C1 segment of cervical spinal cord (tissue), 14 donors: Measurements from ENCODE around the gene VPS13D.

Experiments
- DNase-seq, 14 donors: peaks; one replicate each; lab custom pipeline; 2025; lab: John Stamatoyannopoulos, UW

VPS13D gene

DNA sequence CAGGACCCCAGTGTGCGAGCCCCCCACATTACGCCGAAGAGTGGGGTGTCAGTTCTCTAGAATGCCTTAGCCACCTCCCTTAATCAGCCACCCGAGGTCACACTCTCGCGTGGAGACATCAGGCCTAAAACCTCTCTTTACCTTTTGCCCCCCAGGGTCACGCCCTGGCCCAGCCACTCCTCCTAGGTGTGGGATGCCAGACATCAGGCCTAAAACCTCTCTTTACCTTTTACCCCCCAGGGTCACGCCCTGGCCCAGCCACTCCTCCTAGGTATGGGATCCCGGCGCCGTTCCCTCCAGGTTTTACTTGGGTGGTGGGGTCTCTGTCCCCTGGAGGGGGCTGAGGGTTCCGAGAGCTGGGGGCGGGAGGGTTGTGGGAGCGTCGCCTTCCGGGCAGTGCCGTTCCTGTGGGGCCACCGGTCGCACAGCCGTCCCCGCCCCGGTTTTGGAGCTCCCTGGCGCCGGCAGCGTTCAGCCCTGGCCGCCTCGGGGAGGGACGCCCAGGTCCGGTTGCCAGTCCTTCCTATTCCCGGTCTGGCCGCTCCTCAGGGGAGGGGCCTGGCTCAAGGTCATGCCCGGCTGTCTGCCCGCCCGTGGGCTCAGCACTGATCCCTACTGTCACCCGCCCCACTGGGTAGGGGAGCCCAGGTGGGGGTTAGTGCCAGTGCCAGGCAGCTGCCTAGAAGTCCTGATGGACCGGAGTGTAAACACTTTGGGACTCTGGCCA is 882 bp downstream of the VPS13D start:
- peak in 8 of 14 donors; percentile 5 to 63 (median 15) for DNase-seq

- DNase-seq, result no peak
These were observed 1.4 kb downstream of the VPS13D start for GRCh38 chr1:12231276-12231595.

DNA sequence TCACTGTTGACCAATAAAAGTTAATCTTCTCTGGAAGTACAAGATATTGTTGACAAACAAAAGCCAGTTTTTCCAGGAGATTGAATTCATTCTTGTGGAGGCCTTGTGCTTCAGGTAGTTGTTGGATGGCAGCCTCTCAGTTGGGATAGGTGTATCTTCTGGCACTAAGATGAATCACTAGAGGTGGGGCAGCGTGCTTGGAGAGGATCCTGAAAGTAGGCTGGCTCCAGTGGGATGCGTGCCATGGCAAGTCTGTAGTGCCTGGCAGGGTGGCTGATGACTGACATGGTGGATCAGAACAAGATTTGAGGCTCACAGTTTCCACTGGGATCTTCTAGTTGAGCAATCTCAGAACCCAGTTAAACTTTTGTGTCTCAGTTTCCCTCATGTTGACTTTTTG is 2.4 kb downstream of the VPS13D start:
- no peak for DNase-seq

GRCh38 chr1:12244078-12244477 is 14.2 kb downstream of the VPS13D start:
- no peak for DNase-seq

- DNase-seq, result no peak
These were observed 14.8 kb downstream of the VPS13D start for GRCh38 chr1:12244585-12244984.

DNA sequence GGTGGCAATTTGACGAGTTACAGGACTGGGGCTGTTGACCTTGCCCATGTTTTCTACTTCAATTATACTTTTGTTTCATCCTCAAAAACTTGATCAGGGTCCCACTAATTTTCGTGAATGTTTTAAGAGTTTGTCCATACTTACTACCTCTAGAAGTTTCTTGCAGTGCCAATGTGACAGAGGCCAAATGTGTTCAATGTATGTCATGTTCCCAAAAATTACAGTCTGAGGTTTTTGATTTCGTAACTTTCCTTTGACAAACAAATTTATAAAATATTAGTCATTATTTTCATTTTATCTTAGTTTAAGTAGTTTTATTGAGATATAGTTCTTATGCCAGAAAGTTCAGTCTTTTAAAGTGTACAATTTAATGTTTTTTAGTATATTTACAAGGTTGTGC is 15.3 kb downstream of the VPS13D start:
- DNase-seq, result no peak

- no peak for DNase-seq
These were observed 15.9 kb downstream of the VPS13D start for GRCh38 chr1:12245733-12246132.

DNA sequence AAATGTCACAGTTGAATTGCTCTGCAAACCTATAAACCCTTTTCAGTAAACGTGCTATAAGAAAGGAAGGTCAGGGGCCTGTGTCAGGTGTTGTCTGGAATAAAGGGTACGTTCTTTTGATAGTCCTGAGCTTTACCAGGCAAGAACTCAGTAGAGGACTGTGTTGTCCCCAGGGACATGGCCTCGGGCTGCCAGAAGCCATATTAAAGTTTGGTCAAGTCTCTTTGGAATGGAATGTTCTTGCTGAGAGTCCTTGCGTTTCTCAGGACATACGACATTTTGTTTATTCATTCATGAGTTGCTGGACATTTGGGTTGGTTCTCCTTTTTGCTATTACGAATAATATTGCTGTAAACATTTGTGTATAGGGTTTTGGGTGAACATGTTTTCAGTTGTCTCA is 16.8 kb downstream of the VPS13D start:
- DNase-seq, result no peak

GRCh38 chr1:12249181-12249580 is 19.4 kb downstream of the VPS13D start:
- DNase-seq, result no peak

DNA sequence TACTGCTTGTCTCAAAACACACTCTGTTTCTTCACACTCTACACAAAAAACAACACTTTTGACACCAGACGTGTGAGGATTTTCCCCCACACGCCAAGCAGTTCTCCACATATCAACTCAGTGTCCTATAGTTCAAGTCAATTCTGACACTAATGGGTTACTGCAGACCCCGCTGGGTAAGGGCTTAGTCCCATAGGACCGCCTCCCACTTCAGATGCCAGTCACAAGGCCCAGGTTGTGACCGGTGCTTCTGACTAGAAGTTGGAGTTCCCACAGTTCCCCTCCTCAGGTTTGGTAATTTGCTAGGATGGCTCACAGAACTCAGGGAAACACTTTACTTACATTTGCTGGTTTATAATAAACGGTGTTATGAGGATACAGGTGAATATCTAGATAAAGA is 19.9 kb downstream of the VPS13D start:
- DNase-seq, result no peak

DNA sequence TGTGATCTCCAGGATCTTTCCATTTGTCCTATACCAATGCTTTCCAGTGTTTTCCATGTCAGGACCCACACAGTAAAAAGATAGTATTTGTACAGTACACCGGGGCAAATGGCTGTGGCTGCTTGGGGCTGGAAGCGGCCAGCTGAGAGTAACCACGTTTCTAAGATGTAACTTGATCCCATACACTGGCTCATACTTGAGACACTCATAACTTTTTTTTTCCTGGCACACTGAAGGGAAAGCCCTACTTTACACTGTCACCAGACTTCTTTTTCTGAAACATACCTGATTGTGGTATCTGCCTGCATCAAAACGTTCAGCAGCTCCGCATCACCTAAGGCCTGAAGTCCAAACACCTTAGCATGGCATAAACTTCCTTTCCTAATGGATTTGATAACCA is 21.6 kb downstream of the VPS13D start:
- no peak for DNase-seq

- DNase-seq, result no peak
These were observed 26.1 kb downstream of the VPS13D start for GRCh38 chr1:12255913-12256312.

DNA sequence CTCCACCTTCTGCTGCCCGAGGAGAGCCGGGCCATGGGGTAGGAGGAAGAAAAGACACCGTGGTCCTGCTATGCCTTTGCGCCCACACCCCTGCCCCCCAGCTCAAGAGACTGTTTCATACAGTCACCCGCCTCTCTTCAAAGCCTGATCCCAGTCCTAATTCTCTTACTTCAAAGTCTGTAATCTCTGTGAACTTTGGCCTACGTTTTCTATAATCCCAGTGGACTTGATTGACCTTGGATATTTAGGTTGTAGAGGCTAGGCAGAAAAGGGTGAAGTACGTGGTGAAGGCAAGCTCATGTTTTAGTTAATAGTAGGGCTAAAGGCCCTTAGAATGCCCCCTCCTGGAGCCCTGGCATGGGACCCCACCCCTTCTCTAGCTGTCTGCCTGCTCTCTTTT is 28.4 kb downstream of the VPS13D start:
- DNase-seq, result no peak

- DNase-seq, result no peak
These were observed 39.5 kb downstream of the VPS13D start for GRCh38 chr1:12269351-12269750.

- no peak for DNase-seq
These were observed 41.2 kb downstream of the VPS13D start for GRCh38 chr1:12271033-12271432.

GRCh38 chr1:12272770-12273169 is 42.9 kb downstream of the VPS13D start:
- DNase-seq, result no peak

- peak in 1 of 14 donors; percentile 2 for DNase-seq
These were observed 45.5 kb downstream of the VPS13D start for GRCh38 chr1:12275370-12275769.

- no peak for DNase-seq
These were observed 46.4 kb downstream of the VPS13D start for GRCh38 chr1:12276225-12276624.

- DNase-seq, result no peak
These were observed 49.2 kb downstream of the VPS13D start for GRCh38 chr1:12279003-12279402.

- DNase-seq, result no peak
These were observed 50.1 kb downstream of the VPS13D start for GRCh38 chr1:12279728-12280464.

DNA sequence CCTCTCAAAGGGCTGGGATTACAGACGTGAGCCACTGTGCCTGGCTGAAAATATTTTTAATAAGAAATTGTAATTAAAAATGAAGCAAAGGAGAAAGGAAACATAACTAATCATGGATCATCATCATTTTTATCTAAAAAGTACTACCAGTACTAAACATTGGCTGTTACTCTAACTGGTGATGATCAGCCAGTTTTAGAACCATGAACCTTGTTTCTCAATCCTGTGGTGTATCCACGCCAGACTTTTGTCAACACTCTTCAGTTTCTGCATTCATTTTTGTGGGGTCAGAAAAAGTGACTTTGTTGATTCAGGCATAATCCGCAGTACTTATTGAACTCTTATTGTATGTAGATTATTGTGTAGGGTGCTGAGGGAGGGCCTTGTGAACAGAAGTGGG is 52.3 kb downstream of the VPS13D start:
- DNase-seq, result no peak

GRCh38 chr1:12284486-12284885 is 54.7 kb downstream of the VPS13D start:
- no peak for DNase-seq

DNA sequence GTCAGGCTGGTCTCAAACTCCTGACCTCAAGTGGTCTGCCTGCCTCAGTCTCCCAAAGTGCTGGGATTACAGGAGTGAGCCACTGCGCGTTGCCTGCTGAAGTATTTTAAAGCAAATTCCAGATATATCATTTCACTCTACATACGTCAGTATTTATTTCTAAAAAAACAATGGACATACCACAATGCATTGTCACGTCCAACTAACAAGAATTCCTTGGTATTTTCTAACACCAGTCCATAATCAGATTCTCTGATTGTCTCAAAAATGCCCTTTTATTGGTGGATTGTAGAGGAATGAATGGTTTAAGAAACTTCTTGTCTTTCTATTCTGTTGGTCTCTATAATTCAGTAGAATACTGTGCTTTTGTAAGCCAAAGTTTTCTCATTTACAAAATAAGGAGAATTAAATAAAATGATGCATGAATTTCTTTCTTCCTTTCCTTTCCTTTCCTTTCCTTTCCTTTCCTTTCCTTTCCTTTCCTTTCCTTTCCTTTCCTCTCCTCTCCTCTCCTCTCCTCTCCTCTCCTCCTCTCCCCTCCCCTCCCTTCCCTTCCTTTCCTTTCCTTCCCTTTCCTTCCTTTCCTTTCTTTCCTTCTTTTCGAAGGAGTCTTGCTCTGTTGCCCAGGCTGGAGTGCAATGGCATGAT is 55.8 kb downstream of the VPS13D start:
- no peak for DNase-seq
